CD4-positive, alpha-beta memory T cell (primary cell): ENCODE results near the gene SHB. TPM values are rescaled to one million over a fixed set of nuclear protein-coding genes. Genes with fewer than 3 reads are reported as not detected.

ENCODE experiments used
- CTCF ChIA-PET: fragments of 350-600 bp; sonication (Branson Sonifier 250); formaldehyde crosslinking; loops from one replicate; lab custom pipeline; 2021; ENCODE audit warnings: inconsistent platforms; ENCODE audit not compliant: partially characterized antibody; lab: Charles Lee
- POLR2A ChIA-PET: fragments of 350-600 bp; sonication (Branson Sonifier 250); formaldehyde crosslinking; loops from one replicate; lab custom pipeline; 2021; ENCODE audit not compliant: partially characterized antibody; lab: Charles Lee
- DNase-seq, 5 donors: peaks; one replicate each; pipeline versions ENCODE4 v3.0.0 to v3.0.0-alpha.2; 2020 to 2022; ENCODE audit warnings: mixed read lengths in 1 of 5
- H3K27ac ChIP-seq: one replicate; pipeline ENCODE4 v1.7.0; 2013; ENCODE audit warnings: low read depth, low read length
- H3K27me3 ChIP-seq: 2 replicates; pipeline ENCODE4 v1.7.0; 2013; ENCODE audit warnings: mild to moderate bottlenecking, low read length, moderate library complexity; ENCODE audit not compliant: insufficient read depth
- H3K36me3 ChIP-seq: 2 replicates; pipeline ENCODE4 v1.7.0; 2013; ENCODE audit warnings: mild to moderate bottlenecking, low read length, moderate library complexity; ENCODE audit not compliant: insufficient read depth
- H3K4me1 ChIP-seq: 2 replicates; pipeline ENCODE4 v1.7.0; 2013; ENCODE audit warnings: mild to moderate bottlenecking, low read length, moderate library complexity; ENCODE audit not compliant: insufficient read depth
- H3K4me3 ChIP-seq, 2 donors: one replicate each; pipeline ENCODE4 v1.7.0; 2013; ENCODE audit warnings: low read length in 2 of 2, mild to moderate bottlenecking in 1 of 2
- H3K9me3 ChIP-seq, 2 donors: one replicate each; pipeline ENCODE4 v1.7.0; 2013; ENCODE audit warnings: low read length in 2 of 2, control low read depth in 1 of 2; ENCODE audit not compliant: control insufficient read depth in 1 of 2
- H3K27ac Mint-ChIP-seq, 7 donors: one replicate each; pipeline ENCODE4 v1.8.0; 2020 to 2021; ENCODE audit warnings: mixed read lengths in 7 of 7, mild to moderate bottlenecking in 6 of 7, inconsistent platforms in 3 of 7, moderate library complexity in 3 of 7
- H3K27me3 Mint-ChIP-seq, 2 donors: one replicate each; pipeline ENCODE4 v1.8.0; 2020 to 2021; ENCODE audit warnings: mixed read lengths in 2 of 2
- H3K36me3 Mint-ChIP-seq, 2 donors: one replicate each; pipeline ENCODE4 v1.8.0; 2020 to 2021; ENCODE audit warnings: mixed read lengths in 2 of 2, inconsistent platforms in 1 of 2, mild to moderate bottlenecking in 1 of 2
- H3K4me1 Mint-ChIP-seq, 4 donors: one replicate each; pipeline ENCODE4 v1.8.0; 2020 to 2021; ENCODE audit warnings: mixed read lengths in 4 of 4, mild to moderate bottlenecking in 1 of 4
- H3K4me3 Mint-ChIP-seq, 8 donors: one replicate each; pipeline ENCODE4 v1.8.0; 2020 to 2021; ENCODE audit warnings: mixed read lengths in 8 of 8, mild to moderate bottlenecking in 7 of 8, moderate library complexity in 6 of 8, inconsistent platforms in 3 of 8
- H3K9me3 Mint-ChIP-seq, 8 donors: one replicate each; pipeline ENCODE4 v1.8.0; 2020 to 2021; ENCODE audit warnings: mixed read lengths in 8 of 8, mild to moderate bottlenecking in 5 of 8, inconsistent platforms in 3 of 8, moderate library complexity in 1 of 8
- intact Hi-C: fragments of 100-400 bp; cut with micrococcal nuclease; formaldehyde crosslinking; loops from one replicate; pipeline ENCODE4 v1.15.1; 2023
- polyA plus RNA-seq, 2 donors: library from polyadenylated mRNA; unstranded; fragments of 300-500 nt; fragmentation: Illumina TruSeq; gene quantifications; one replicate each; pipeline ENCODE4 v1.2.3, GENCODE V29; 2021
- total RNA-seq, 2 experiments: library from RNA; stranded (reverse); gene quantifications; one replicate each; pipeline ENCODE4 v1.2.3, GENCODE V29; 2021

Gene SHB
- total and polyA plus RNA-seq, 4 experiments from 2014 or later, result 0.10 to 1.3 (median 0.49) TPM

- intact Hi-C loops, result no loop called here
- no peaks in the 10 kb centered on the region for H3K36me3 ChIP-seq
- H3K27me3 ChIP-seq, result no peaks in the 10 kb centered on the region
- Mint-ChIP-seq H3K36me3 (no peaks in the 10 kb centered on the region), H3K9me3 (no peaks in the 10 kb centered on the region), H3K4me1 (no peaks in the 10 kb centered on the region), H3K27me3 (peaks cover 0 to 2% of the 10 kb centered on the region in 2 donors), H3K4me3 (no peak overlapping the region), H3K27ac (peak overlapping the region in 1 of 7 donors; percentile 6)
- ChIA-PET CTCF (no interaction called here), POLR2A (no interaction called here)
- no peak for DNase-seq
- H3K27ac ChIP-seq, result no peak overlapping the region
- no peaks in the 10 kb centered on the region for H3K9me3 ChIP-seq
- no peak overlapping the region for H3K4me3 ChIP-seq
- H3K4me1 ChIP-seq, result no peaks in the 10 kb centered on the region
Observed at GRCh38 chr9:38035873-38036272, 33.2 kb downstream of the SHB start.

- no peak overlapping the region for H3K4me3 Mint-ChIP-seq
- Histone ChIP-seq H3K4me1 (no peaks in the 10 kb centered on the region), H3K27ac (no peak overlapping the region), H3K4me3 (no peak overlapping the region), H3K36me3 (no peaks in the 10 kb centered on the region), H3K27me3 (no peaks in the 10 kb centered on the region), H3K9me3 (no peaks in the 10 kb centered on the region)
- ChIA-PET CTCF (interaction anchor here (1.5 kb wide), 1 partner anchor 9 kb away, joined by 4 read pairs; no protein-coding TSS in a partner anchor), POLR2A (no interaction called here)
- H3K36me3 Mint-ChIP-seq, result no peaks in the 10 kb centered on the region
- no peaks in the 10 kb centered on the region for H3K4me1 Mint-ChIP-seq
- no peak for DNase-seq
- intact Hi-C loops, result no loop called here
- H3K9me3 Mint-ChIP-seq, result no peaks in the 10 kb centered on the region
- H3K27ac Mint-ChIP-seq, result no peak overlapping the region
- peaks cover 0 to 2% of the 10 kb centered on the region in 2 donors for H3K27me3 Mint-ChIP-seq
Observed at GRCh38 chr9:38033941-38034340, 35.1 kb downstream of the SHB start.

GRCh38 chr9:38032266-38033110 lies 36.5 kb downstream of the SHB start:
- Mint-ChIP-seq H3K27ac (no peak overlapping the region), H3K4me3 (no peak overlapping the region), H3K9me3 (no peaks in the 10 kb centered on the region), H3K36me3 (no peaks in the 10 kb centered on the region), H3K4me1 (no peaks in the 10 kb centered on the region), H3K27me3 (peaks cover 0 to 2% of the 10 kb centered on the region in 2 donors)
- no peaks in the 10 kb centered on the region for H3K9me3 ChIP-seq
- no peaks in the 10 kb centered on the region for H3K27me3 ChIP-seq
- H3K4me1 ChIP-seq, result no peaks in the 10 kb centered on the region
- no peak overlapping the region for H3K27ac ChIP-seq
- POLR2A ChIA-PET, result no interaction called here
- CTCF ChIA-PET, result no interaction called here
- no peaks in the 10 kb centered on the region for H3K36me3 ChIP-seq
- no peak overlapping the region for H3K4me3 ChIP-seq
- intact Hi-C loops, result no loop called here
- no peak for DNase-seq

- no peak overlapping the region for H3K27ac ChIP-seq
- no peaks in the 10 kb centered on the region for H3K27me3 ChIP-seq
- Mint-ChIP-seq H3K4me3 (no peak overlapping the region), H3K4me1 (no peaks in the 10 kb centered on the region), H3K9me3 (no peaks in the 10 kb centered on the region), H3K27ac (no peak overlapping the region), H3K36me3 (no peaks in the 10 kb centered on the region), H3K27me3 (peaks cover 0 to 2% of the 10 kb centered on the region in 2 donors)
- ChIA-PET POLR2A (no interaction called here), CTCF (no interaction called here)
- no peaks in the 10 kb centered on the region for H3K9me3 ChIP-seq
- no peak for DNase-seq
- no peaks in the 10 kb centered on the region for H3K36me3 ChIP-seq
- intact Hi-C loops, result no loop called here
- H3K4me3 ChIP-seq, result no peak overlapping the region
- no peaks in the 10 kb centered on the region for H3K4me1 ChIP-seq
Observed at GRCh38 chr9:38031594-38031993, 37.4 kb downstream of the SHB start.

GRCh38 chr9:38030658-38031057 lies 38.4 kb downstream of the SHB start:
- Histone ChIP-seq H3K27me3 (no peaks in the 10 kb centered on the region), H3K9me3 (no peaks in the 10 kb centered on the region), H3K27ac (no peak overlapping the region), H3K4me3 (no peak overlapping the region), H3K36me3 (no peaks in the 10 kb centered on the region), H3K4me1 (no peaks in the 10 kb centered on the region)
- H3K4me1 Mint-ChIP-seq, result no peaks in the 10 kb centered on the region
- ChIA-PET POLR2A (no interaction called here), CTCF (interaction anchor here (0.6 kb wide), 1 partner anchor 57 kb away, joined by 3 read pairs; no protein-coding TSS in a partner anchor)
- peaks cover 0 to 2% of the 10 kb centered on the region in 2 donors for H3K27me3 Mint-ChIP-seq
- H3K9me3 Mint-ChIP-seq, result no peaks in the 10 kb centered on the region
- H3K4me3 Mint-ChIP-seq, result no peak overlapping the region
- no peaks in the 10 kb centered on the region for H3K36me3 Mint-ChIP-seq
- H3K27ac Mint-ChIP-seq, result no peak overlapping the region
- DNase-seq, result no peak
- intact Hi-C loops, result no loop called here

GRCh38 chr9:38029915-38030638 lies 39.0 kb downstream of the SHB start:
- H3K36me3 Mint-ChIP-seq, result no peaks in the 10 kb centered on the region
- DNase-seq, result no peak
- intact Hi-C loops, result no loop called here
- H3K4me1 Mint-ChIP-seq, result no peaks in the 10 kb centered on the region
- POLR2A ChIA-PET, result no interaction called here
- Histone ChIP-seq H3K4me1 (no peaks in the 10 kb centered on the region), H3K4me3 (no peak overlapping the region), H3K27me3 (no peaks in the 10 kb centered on the region), H3K36me3 (no peaks in the 10 kb centered on the region), H3K9me3 (no peaks in the 10 kb centered on the region), H3K27ac (no peak overlapping the region)
- no peak overlapping the region for H3K27ac Mint-ChIP-seq
- peaks cover 0 to 2% of the 10 kb centered on the region in 2 donors for H3K27me3 Mint-ChIP-seq
- no peaks in the 10 kb centered on the region for H3K9me3 Mint-ChIP-seq
- CTCF ChIA-PET, result no interaction called here
- no peak overlapping the region for H3K4me3 Mint-ChIP-seq

- intact Hi-C loops, result no loop called here
- no peaks in the 10 kb centered on the region for H3K4me1 ChIP-seq
Observed at GRCh38 chr9:38027714-38028113, 41.3 kb downstream of the SHB start.

More at GRCh38 chr9:38027714-38028113, 41.3 kb downstream of the SHB start:
- Mint-ChIP-seq H3K4me1 (no peaks in the 10 kb centered on the region), H3K4me3 (no peak overlapping the region), H3K9me3 (no peaks in the 10 kb centered on the region), H3K27ac (no peak overlapping the region), H3K27me3 (peaks cover 0 to 2% of the 10 kb centered on the region in 2 donors), H3K36me3 (no peaks in the 10 kb centered on the region)
- CTCF ChIA-PET, result no interaction called here
- Histone ChIP-seq H3K36me3 (no peaks in the 10 kb centered on the region), H3K27ac (no peak overlapping the region), H3K4me3 (no peak overlapping the region), H3K9me3 (no peaks in the 10 kb centered on the region), H3K27me3 (no peaks in the 10 kb centered on the region)
- DNase-seq, result no peak
- POLR2A ChIA-PET, result no interaction called here
